Activated CD4-positive, CD25-positive, alpha-beta regulatory T cell treated with anti-CD3 and anti-CD28 coated beads, Interleukin-2, amount 50 U/mL, for 72 hours (primary cell): Measurements from ENCODE around the gene SLC9B2.
"Not testable (repeated sequence)": the region's sequence is repeated elsewhere in the genome, so short reads cannot be mapped to it uniquely, and the experiment has no call there.

Experiments
- DNase-seq: peaks from one replicate; pipeline ENCODE4 v3.0.0; 2021

SLC9B2 gene

DNA sequence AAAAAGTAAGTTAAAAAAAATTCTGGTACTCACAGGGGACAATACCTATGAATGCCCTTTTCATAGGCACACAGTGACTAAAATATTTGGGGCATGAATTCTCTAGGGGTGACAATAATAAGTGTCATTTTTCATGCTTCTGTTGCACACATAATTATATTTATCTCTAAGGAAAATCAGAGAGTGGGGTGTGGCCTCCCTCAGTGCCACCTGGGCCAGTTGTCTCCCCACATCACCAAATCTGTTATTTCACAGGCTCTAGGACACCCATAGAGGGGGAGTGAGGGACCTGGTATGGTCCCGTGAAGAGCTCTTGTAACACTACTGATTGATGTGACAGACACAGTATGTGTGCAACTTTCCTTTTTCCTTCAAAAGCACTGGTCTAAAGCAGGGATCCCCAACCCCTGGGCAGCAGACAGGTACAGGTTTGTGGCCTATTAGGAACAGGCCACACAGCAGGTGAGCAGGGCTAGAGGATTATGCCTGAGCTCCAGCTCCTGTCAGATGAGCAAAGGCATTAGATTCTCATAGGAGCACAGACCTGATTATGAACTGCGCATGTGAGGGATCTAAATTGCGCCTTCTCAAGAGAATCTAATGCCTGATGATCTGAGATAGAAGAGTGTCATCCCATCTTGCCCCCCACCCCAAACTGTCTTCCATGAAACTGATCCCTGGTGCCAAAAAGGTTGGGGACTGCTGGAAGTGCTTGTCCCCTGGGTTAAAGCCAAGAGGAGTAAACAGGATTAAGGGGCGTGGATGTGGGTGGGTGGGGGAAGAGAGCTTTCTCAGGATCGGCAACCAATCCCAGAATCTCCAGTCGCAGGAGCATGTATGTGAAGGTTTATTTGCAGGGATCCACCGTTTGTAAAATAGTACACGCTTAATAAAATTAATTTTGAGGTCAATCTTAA lies 57.9 kb downstream of the SLC9B2 start:
- DNase-seq: no peak

DNA sequence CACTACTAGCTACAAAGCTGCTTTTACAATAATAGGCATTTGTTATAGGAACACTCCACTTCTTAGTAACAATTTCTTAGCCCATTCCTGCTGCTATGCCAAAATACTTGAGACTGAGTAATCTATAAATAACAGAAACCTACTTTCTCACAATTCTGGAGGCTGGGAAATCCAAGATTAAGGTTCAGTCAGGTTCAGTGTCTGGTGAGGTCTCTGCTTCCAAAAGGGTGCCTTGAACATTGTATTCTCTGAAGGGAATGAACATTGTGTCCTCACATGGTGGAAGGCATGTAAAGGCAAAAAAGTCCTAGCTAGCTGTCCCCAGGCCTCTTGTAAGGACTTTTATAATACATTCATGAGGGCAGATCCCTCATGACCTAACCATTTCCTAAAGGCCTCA lies 64.0 kb downstream of the SLC9B2 start:
- no peak for DNase-seq

GRCh38 chr4:103012060-103012459 lies 64.5 kb downstream of the SLC9B2 start:
- DNase-seq: no peak

DNA sequence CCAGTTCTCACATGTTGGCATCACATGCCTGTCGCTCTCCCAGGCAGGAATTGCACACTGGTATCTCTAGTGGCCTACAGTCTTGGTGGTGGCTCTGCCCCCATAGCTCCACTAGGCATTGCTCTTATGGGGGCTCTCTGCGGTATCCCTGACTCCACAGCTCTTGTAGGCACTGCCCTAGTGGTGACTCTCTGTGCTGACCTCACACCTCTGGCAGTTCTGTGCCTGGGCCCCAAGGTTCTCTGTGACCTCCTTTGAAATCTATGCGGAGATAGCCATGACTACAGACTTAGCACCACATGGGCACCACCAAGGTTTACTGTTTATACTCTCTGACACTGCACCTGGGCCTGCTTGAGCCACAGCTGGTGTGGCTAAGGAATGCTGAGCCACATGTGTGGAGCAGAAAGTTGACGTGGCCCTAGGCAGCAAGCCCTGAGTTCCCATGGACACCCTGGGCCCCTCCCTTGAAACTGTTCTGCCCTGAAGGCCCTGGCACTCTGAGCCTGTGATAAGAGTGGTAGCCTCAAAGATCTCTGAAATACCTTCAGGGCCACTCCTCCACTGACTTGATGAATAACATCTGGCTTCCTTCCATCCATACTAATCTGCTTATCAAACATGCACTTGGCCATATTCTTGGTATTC lies 65.1 kb downstream of the SLC9B2 start:
- DNase-seq: no peak

DNA sequence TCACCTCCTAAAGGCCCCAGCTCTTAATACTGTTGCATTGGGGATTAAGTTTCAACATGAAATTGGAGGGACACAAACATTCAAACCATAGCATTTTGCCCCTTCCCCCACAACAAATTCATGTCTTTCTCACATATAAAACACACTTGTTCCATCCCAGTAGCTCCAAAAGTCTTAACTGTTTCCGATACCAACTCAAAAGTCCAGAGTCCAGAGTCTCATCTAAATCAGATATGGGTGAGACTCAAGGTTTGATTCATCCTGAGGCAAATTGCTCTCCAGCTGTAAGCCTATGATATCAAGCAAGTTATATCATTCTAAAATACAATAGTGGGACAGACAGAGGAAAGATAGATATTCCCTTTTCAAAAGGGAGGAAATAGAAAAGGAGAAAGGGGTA lies 65.8 kb downstream of the SLC9B2 start:
- DNase-seq: no peak

DNA sequence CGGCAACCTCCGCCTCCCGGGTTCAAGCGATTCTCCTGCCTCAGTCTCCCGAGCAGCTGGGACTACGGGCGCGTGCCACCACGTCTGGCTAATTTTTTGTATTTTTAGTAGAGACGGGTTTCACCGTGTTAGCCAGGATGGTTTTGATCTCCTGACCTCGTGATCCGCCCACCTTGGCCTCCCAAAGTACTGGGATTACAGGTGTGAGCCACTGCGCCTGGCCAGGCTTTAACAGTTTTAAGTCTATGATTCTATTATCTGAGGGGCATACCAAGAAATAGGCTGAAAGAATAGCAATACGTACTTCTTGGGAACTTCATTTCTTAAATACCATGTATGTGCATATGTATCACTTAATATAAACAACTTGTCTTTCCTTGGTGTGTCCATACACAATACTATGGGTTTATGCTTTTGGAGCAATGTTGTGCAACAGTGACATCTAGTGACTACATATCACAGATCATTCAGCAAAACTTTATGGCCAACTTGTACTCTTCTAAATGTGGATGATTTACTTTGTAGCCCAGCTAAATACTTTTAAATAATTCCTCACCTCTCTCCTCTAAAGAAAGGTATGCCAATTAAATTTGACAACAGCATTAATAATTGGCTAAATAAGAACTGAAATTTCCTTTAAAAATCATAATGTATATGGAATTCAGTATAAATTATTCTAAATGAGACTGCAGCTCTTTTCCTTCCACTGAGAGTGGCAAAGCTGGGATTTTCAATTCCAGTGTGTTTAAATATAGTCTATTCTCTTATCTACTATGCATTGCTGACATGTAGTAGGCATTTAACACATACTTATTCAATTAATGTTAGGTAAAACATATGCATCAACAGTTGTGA lies 67.5 kb downstream of the SLC9B2 start:
- no peak for DNase-seq

DNA sequence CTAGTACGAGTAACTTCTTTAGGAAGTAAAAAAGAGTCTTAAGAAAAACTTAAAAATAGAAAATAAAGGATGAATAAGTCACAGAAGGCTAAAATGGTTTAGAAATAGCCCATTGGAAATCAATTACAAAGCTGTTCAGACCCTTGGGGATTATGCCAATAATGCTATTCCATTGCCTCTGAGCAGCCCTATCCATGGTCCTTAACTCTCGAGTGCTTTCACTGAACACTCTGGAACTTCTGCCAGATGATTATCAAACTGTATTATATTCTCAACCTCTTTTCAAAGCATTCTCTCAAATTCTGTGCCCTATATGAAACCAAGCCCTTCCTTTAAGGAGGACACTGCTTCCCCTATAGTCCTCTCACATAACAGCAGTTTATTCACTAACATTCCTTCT lies 74.0 kb downstream of the SLC9B2 start:
- DNase-seq: no peak

- DNase-seq: no peak
Observed at GRCh38 chr4:102994803-102995202, 81.8 kb downstream of the SLC9B2 start.

DNA sequence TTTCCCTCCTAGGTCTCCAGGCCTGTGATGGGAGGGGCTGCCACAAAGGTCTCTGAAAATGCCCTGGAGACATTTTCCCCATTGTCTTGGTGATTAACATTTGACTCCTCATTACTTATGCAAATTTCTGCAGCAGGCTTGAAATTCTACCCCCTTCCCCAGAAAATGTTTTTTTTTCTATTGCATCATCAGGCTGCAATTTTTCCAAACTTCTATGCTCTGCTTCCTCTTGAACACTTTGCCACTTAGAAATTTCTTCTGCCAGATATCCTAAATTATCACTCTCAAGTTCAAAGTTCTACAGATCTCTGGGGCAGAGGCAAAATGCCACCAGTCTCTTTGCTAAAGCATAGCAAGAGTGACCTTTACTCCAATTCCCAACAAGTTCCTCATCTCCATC lies 82.6 kb downstream of the SLC9B2 start:
- not testable (repeated sequence) for DNase-seq

DNA sequence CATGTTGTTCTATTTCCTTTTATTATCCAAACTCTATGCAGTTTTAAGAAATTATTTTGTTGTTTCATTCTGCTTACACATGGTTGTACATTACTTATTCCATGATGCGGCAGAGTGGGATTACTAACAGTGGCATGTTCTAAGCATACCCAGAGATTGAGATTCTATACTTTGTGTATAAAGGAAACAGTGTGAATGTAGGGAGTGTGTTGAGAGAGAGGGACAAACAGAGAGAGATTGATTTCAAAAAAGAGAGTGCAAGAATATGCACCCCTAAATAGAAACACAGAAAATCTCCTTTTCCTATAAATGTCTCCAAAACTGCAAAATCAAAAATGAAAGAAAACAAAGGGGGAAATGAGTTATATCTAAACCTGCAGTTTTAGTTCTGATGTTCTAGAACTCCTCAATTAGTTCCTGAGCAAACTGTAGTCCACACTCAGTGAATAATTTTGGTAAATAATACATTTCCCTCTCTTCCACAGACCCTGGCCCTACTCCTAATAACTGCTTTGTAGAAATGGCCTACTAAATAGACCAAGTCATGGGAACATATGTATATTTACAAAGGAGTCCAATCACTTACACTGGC lies 88.0 kb downstream of the SLC9B2 start:
- no peak for DNase-seq

DNA sequence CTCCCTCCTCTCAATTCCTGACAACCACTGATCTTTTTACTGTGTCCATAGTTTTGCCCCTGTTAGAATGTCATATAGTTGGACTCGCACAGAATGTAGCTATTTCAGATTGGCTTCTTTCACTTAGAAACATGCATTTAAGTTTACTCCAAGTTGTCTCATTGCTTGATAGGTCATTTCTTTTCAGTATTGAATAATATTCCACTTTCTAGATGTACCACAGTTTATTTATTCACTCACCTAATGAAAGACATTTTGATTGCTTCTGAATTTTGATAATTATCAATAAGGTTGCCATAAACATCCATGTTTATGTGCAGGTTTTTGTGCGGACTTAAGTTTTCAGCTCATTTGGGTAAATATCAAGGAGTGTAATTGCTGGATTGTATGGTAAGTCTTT lies 95.6 kb downstream of the SLC9B2 start:
- DNase-seq: no peak
